Measurements from ENCODE around the gene PIWIL4.
"Not testable (repeated sequence)": the region's sequence is repeated elsewhere in the genome, so short reads cannot be mapped to it uniquely, and the experiment has no call there.

Gene PIWIL4

GRCh38 chr11:94546886-94547285 is 20.3 kb upstream of the PIWIL4 start:
- H3K9ac ChIP-seq (ENCODE audit: low read depth in 1 of 2, low read length in 2 of 2) = peak overlapping the region; percentile 45 to 53
- H3K36me3 ChIP-seq (ENCODE audit: control insufficient read depth in 2 of 2, insufficient read depth in 2 of 2, low read length in 2 of 2) = peaks cover 0 to 3% of the 10 kb centered on the region in 2 donors
- H3K27me3 ChIP-seq (ENCODE audit: control insufficient read depth in 2 of 2, insufficient read depth in 2 of 2, low read length in 2 of 2) = no peaks in the 10 kb centered on the region
- H3K4me3 ChIP-seq (ENCODE audit: low read length in 2 of 2) = peak overlapping the region; percentile 72 to 79
- peak overlapping the region in 1 of 2 donors; percentile 5 for H3K27ac ChIP-seq (ENCODE audit: low read depth in 2 of 2, low read length in 2 of 2)
- no peaks in the 10 kb centered on the region for H3K9me3 ChIP-seq (ENCODE audit: control insufficient read depth in 2 of 2, low read length in 2 of 2)
- H3K4me1 ChIP-seq (ENCODE audit: control insufficient read depth in 2 of 2, insufficient read depth in 2 of 2, low read length in 2 of 2) = peaks cover 33 to 35% of the 10 kb centered on the region in 2 donors

GRCh38 chr11:94549146-94549545 is 18.0 kb upstream of the PIWIL4 start:
- H3K27me3 ChIP-seq (ENCODE audit: control insufficient read depth in 2 of 2, insufficient read depth in 2 of 2, low read length in 2 of 2) = no peaks in the 10 kb centered on the region
- H3K9me3 ChIP-seq (ENCODE audit: control insufficient read depth in 2 of 2, low read length in 2 of 2) = no peaks in the 10 kb centered on the region
- H3K27ac ChIP-seq (ENCODE audit: low read depth in 2 of 2, low read length in 2 of 2) = no peak overlapping the region
- peaks cover 22 to 24% of the 10 kb centered on the region in 2 donors for H3K4me1 ChIP-seq (ENCODE audit: control insufficient read depth in 2 of 2, insufficient read depth in 2 of 2, low read length in 2 of 2)
- H3K36me3 ChIP-seq (ENCODE audit: control insufficient read depth in 2 of 2, insufficient read depth in 2 of 2, low read length in 2 of 2) = peaks cover 0 to 3% of the 10 kb centered on the region in 2 donors
- no peak overlapping the region for H3K9ac ChIP-seq (ENCODE audit: low read depth in 1 of 2, low read length in 2 of 2)
- H3K4me3 ChIP-seq (ENCODE audit: low read length in 2 of 2) = peak overlapping the region in 1 of 2 donors; percentile 58

GRCh38 chr11:94550513-94550912 is 16.7 kb upstream of the PIWIL4 start:
- H3K4me1 ChIP-seq (ENCODE audit: control insufficient read depth in 2 of 2, insufficient read depth in 2 of 2, low read length in 2 of 2) = peaks cover 22 to 23% of the 10 kb centered on the region in 2 donors

GRCh38 chr11:94553938-94554337 is 13.2 kb upstream of the PIWIL4 start:
- Histone ChIP-seq H3K4me3 (ENCODE audit: low read length in 2 of 2) (no peak overlapping the region), H3K9ac (ENCODE audit: low read depth in 1 of 2, low read length in 2 of 2) (no peak overlapping the region), H3K9me3 (ENCODE audit: control insufficient read depth in 2 of 2, low read length in 2 of 2) (no peaks in the 10 kb centered on the region), H3K4me1 (ENCODE audit: control insufficient read depth in 2 of 2, insufficient read depth in 2 of 2, low read length in 2 of 2) (peaks cover 11 to 12% of the 10 kb centered on the region in 2 donors), H3K36me3 (ENCODE audit: control insufficient read depth in 2 of 2, insufficient read depth in 2 of 2, low read length in 2 of 2) (peaks cover 0 to 3% of the 10 kb centered on the region in 2 donors), H3K27ac (ENCODE audit: low read depth in 2 of 2, low read length in 2 of 2) (no peak overlapping the region), H3K27me3 (ENCODE audit: control insufficient read depth in 2 of 2, insufficient read depth in 2 of 2, low read length in 2 of 2) (no peaks in the 10 kb centered on the region)

More at GRCh38 chr11:94550513-94550912, 16.7 kb upstream of the PIWIL4 start:
- Histone ChIP-seq H3K4me3 (ENCODE audit: low read length in 2 of 2) (peak overlapping the region in 1 of 2 donors; percentile 8), H3K27me3 (ENCODE audit: control insufficient read depth in 2 of 2, insufficient read depth in 2 of 2, low read length in 2 of 2) (no peaks in the 10 kb centered on the region), H3K36me3 (ENCODE audit: control insufficient read depth in 2 of 2, insufficient read depth in 2 of 2, low read length in 2 of 2) (peaks cover 0 to 3% of the 10 kb centered on the region in 2 donors), H3K27ac (ENCODE audit: low read depth in 2 of 2, low read length in 2 of 2) (no peak overlapping the region), H3K9me3 (ENCODE audit: control insufficient read depth in 2 of 2, low read length in 2 of 2) (no peaks in the 10 kb centered on the region), H3K9ac (ENCODE audit: low read depth in 1 of 2, low read length in 2 of 2) (no peak overlapping the region)

- not testable (repeated sequence) for H3K27ac ChIP-seq (ENCODE audit: low read depth in 2 of 2, low read length in 2 of 2); H3K9me3 ChIP-seq (ENCODE audit: control insufficient read depth in 2 of 2, low read length in 2 of 2); H3K4me3 ChIP-seq (ENCODE audit: low read length in 2 of 2); H3K36me3 ChIP-seq (ENCODE audit: control insufficient read depth in 2 of 2, insufficient read depth in 2 of 2, low read length in 2 of 2); H3K4me1 ChIP-seq (ENCODE audit: control insufficient read depth in 2 of 2, insufficient read depth in 2 of 2, low read length in 2 of 2); H3K9ac ChIP-seq (ENCODE audit: low read depth in 1 of 2, low read length in 2 of 2); H3K27me3 ChIP-seq (ENCODE audit: control insufficient read depth in 2 of 2, insufficient read depth in 2 of 2, low read length in 2 of 2)
Measured at GRCh38 chr11:94555752-94556329, 11.3 kb upstream of the PIWIL4 start.

GRCh38 chr11:94557421-94557820 is 9.7 kb upstream of the PIWIL4 start:
- Histone ChIP-seq H3K4me3 (ENCODE audit: low read length in 2 of 2) (no peak overlapping the region), H3K9ac (ENCODE audit: low read depth in 1 of 2, low read length in 2 of 2) (no peak overlapping the region), H3K27me3 (ENCODE audit: control insufficient read depth in 2 of 2, insufficient read depth in 2 of 2, low read length in 2 of 2) (no peaks in the 10 kb centered on the region), H3K27ac (ENCODE audit: low read depth in 2 of 2, low read length in 2 of 2) (no peak overlapping the region), H3K36me3 (ENCODE audit: control insufficient read depth in 2 of 2, insufficient read depth in 2 of 2, low read length in 2 of 2) (no peaks in the 10 kb centered on the region), H3K4me1 (ENCODE audit: control insufficient read depth in 2 of 2, insufficient read depth in 2 of 2, low read length in 2 of 2) (no peaks in the 10 kb centered on the region), H3K9me3 (ENCODE audit: control insufficient read depth in 2 of 2, low read length in 2 of 2) (no peaks in the 10 kb centered on the region)

GRCh38 chr11:94557992-94558391 is 9.2 kb upstream of the PIWIL4 start:
- Histone ChIP-seq H3K9me3 (ENCODE audit: control insufficient read depth in 2 of 2, low read length in 2 of 2) (no peaks in the 10 kb centered on the region), H3K4me3 (ENCODE audit: low read length in 2 of 2) (no peak overlapping the region), H3K4me1 (ENCODE audit: control insufficient read depth in 2 of 2, insufficient read depth in 2 of 2, low read length in 2 of 2) (no peaks in the 10 kb centered on the region), H3K9ac (ENCODE audit: low read depth in 1 of 2, low read length in 2 of 2) (no peak overlapping the region), H3K36me3 (ENCODE audit: control insufficient read depth in 2 of 2, insufficient read depth in 2 of 2, low read length in 2 of 2) (no peaks in the 10 kb centered on the region), H3K27ac (ENCODE audit: low read depth in 2 of 2, low read length in 2 of 2) (no peak overlapping the region), H3K27me3 (ENCODE audit: control insufficient read depth in 2 of 2, insufficient read depth in 2 of 2, low read length in 2 of 2) (no peaks in the 10 kb centered on the region)

GRCh38 chr11:94558468-94558867 is 8.7 kb upstream of the PIWIL4 start:
- Histone ChIP-seq H3K4me3 (ENCODE audit: low read length in 2 of 2) (no peak overlapping the region), H3K27ac (ENCODE audit: low read depth in 2 of 2, low read length in 2 of 2) (no peak overlapping the region), H3K4me1 (ENCODE audit: control insufficient read depth in 2 of 2, insufficient read depth in 2 of 2, low read length in 2 of 2) (peaks cover 0 to under 1% of the 10 kb centered on the region in 2 donors), H3K9ac (ENCODE audit: low read depth in 1 of 2, low read length in 2 of 2) (no peak overlapping the region), H3K9me3 (ENCODE audit: control insufficient read depth in 2 of 2, low read length in 2 of 2) (no peaks in the 10 kb centered on the region), H3K36me3 (ENCODE audit: control insufficient read depth in 2 of 2, insufficient read depth in 2 of 2, low read length in 2 of 2) (no peaks in the 10 kb centered on the region), H3K27me3 (ENCODE audit: control insufficient read depth in 2 of 2, insufficient read depth in 2 of 2, low read length in 2 of 2) (no peaks in the 10 kb centered on the region)

GRCh38 chr11:94558932-94559331 is 8.2 kb upstream of the PIWIL4 start:
- Histone ChIP-seq H3K9ac (ENCODE audit: low read depth in 1 of 2, low read length in 2 of 2) (no peak overlapping the region), H3K36me3 (ENCODE audit: control insufficient read depth in 2 of 2, insufficient read depth in 2 of 2, low read length in 2 of 2) (no peaks in the 10 kb centered on the region), H3K4me3 (ENCODE audit: low read length in 2 of 2) (no peak overlapping the region), H3K9me3 (ENCODE audit: control insufficient read depth in 2 of 2, low read length in 2 of 2) (no peaks in the 10 kb centered on the region), H3K4me1 (ENCODE audit: control insufficient read depth in 2 of 2, insufficient read depth in 2 of 2, low read length in 2 of 2) (peaks cover 0 to 5% of the 10 kb centered on the region in 2 donors), H3K27me3 (ENCODE audit: control insufficient read depth in 2 of 2, insufficient read depth in 2 of 2, low read length in 2 of 2) (no peaks in the 10 kb centered on the region), H3K27ac (ENCODE audit: low read depth in 2 of 2, low read length in 2 of 2) (no peak overlapping the region)

- Histone ChIP-seq H3K4me3 (ENCODE audit: low read length in 2 of 2) (no peak overlapping the region), H3K27ac (ENCODE audit: low read depth in 2 of 2, low read length in 2 of 2) (no peak overlapping the region), H3K9me3 (ENCODE audit: control insufficient read depth in 2 of 2, low read length in 2 of 2) (no peaks in the 10 kb centered on the region), H3K4me1 (ENCODE audit: control insufficient read depth in 2 of 2, insufficient read depth in 2 of 2, low read length in 2 of 2) (peaks cover 0 to 6% of the 10 kb centered on the region in 2 donors), H3K9ac (ENCODE audit: low read depth in 1 of 2, low read length in 2 of 2) (no peak overlapping the region), H3K27me3 (ENCODE audit: control insufficient read depth in 2 of 2, insufficient read depth in 2 of 2, low read length in 2 of 2) (no peaks in the 10 kb centered on the region), H3K36me3 (ENCODE audit: control insufficient read depth in 2 of 2, insufficient read depth in 2 of 2, low read length in 2 of 2) (no peaks in the 10 kb centered on the region)
Measured at GRCh38 chr11:94559361-94559760, 7.8 kb upstream of the PIWIL4 start.
